Measurements from ENCODE around the gene ARL6IP1. TPM values are rescaled to one million over a fixed set of nuclear protein-coding genes. Genes with fewer than 3 reads are reported as not detected.

The ARL6IP1 gene
- polyA plus RNA-seq, 1 of the 3 experiments (the other 2 are of a cell fraction), result 95.8 TPM

DNA sequence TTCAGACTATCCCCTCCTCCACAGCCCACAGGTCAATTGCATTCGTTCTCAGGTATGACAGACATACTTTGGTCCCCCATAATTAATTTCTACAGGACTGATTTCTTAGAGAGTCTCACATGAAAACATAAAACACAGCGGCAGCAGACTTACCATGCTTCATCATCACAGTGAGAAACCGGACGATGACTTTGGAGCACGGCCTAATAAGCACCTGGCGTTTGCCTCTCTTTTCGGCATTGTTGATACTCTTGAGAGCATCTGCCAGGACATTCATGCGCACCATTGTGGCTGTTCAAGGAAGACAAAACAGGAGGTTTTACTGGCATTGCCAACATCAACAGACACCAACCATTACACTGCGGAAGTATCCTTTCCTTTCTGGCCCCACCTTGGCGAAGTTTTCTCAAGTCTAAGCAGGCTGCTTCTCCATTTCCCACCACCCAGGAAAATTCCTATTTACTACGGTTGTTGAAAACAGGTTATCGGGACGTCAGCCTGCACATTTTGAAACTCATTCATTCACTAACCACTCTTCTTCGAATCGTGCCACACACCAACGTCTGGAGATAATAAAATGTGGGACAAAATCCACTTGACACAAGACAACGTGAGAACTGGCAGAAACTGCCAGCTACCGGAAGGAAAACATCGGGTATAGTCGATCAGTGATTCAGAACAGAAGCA, 12.4 kb downstream of the ARL6IP1 start:
- H3K9me2 ChIP-seq, result no peaks in the 10 kb centered on the region
- peaks cover 61 to 77% of the 10 kb centered on the region in 2 experiments for H3K36me3 ChIP-seq (replicated peaks in 1 of 2; ENCODE audit: control insufficient read depth in 1 of 2, insufficient read depth in 2 of 2, low read length in 1 of 2)
- peak overlapping the region; percentile 18 to 65; a peak in 2 of 4 replicates for H3K27ac ChIP-seq (ENCODE audit: low read depth in 2 of 2, low read length in 1 of 2)
- peaks cover 46% of the 10 kb centered on the region for H3F3A ChIP-seq (replicated peaks; ENCODE audit: insufficient read depth)
- peaks cover 81% of the 10 kb centered on the region for H3K79me2 ChIP-seq (ENCODE audit: insufficient read depth)
- 5% methylated on average over 19 of the region's 20 CpGs for WGBS (ENCODE audit: low lambda C conversion rate)
- no peak overlapping the region for H2AFZ ChIP-seq (ENCODE audit: low read depth)
- POLR2A ChIA-PET, result interaction anchor here (3.2 kb wide), 1 partner anchor 13 kb away, joined by 56 read pairs; the partner anchor contains the start of gene ARL6IP1
- H3K4me3 ChIP-seq (ENCODE audit: low read depth in 2 of 2, low read length in 1 of 2), result peak overlapping the region; percentile 81 to 91
- H3K9ac ChIP-seq, result peak overlapping the region; percentile 96
- H3K9me3 ChIP-seq, result no peaks in the 10 kb centered on the region
- peaks cover 59% of the 10 kb centered on the region for H4K20me1 ChIP-seq (ENCODE audit: insufficient read depth)
- no peak for DNase-seq
- H3K27me3 ChIP-seq (ENCODE audit: insufficient read depth), result no peaks in the 10 kb centered on the region
- peak; percentile 81 for TF ChIP-seq MXI1 (IDR thresholded peaks at IDR 0.05; ENCODE audit: low read depth, low read length)
- TF ChIP-seq, protein P1, sequence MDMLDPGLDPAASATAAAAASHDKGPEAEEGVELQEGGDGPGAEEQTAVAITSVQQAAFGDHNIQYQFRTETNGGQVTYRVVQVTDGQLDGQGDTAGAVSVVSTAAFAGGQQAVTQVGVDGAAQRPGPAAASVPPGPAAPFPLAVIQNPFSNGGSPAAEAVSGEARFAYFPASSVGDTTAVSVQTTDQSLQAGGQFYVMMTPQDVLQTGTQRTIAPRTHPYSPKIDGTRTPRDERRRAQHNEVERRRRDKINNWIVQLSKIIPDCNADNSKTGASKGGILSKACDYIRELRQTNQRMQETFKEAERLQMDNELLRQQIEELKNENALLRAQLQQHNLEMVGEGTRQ (IDR thresholded peaks at IDR 0.05; ENCODE audit: borderline replicate concordance, low read depth, low read length), result no peak
- H3K4me2 ChIP-seq, result peak overlapping the region; percentile 94
- CTCF ChIA-PET, result interaction anchor here (0.6 to 1.4 kb wide), 4 partner anchors 11 to 297 kb away, joined by 3 to 5 read pairs (median 3); partner anchors contain the start of gene ARL6IP1
- peaks cover 17 to 20% of the 10 kb centered on the region in 2 experiments for H3K4me1 ChIP-seq (ENCODE audit: control insufficient read depth in 1 of 2, insufficient read depth in 2 of 2, low read depth in 1 of 2, low read length in 1 of 2)

DNA sequence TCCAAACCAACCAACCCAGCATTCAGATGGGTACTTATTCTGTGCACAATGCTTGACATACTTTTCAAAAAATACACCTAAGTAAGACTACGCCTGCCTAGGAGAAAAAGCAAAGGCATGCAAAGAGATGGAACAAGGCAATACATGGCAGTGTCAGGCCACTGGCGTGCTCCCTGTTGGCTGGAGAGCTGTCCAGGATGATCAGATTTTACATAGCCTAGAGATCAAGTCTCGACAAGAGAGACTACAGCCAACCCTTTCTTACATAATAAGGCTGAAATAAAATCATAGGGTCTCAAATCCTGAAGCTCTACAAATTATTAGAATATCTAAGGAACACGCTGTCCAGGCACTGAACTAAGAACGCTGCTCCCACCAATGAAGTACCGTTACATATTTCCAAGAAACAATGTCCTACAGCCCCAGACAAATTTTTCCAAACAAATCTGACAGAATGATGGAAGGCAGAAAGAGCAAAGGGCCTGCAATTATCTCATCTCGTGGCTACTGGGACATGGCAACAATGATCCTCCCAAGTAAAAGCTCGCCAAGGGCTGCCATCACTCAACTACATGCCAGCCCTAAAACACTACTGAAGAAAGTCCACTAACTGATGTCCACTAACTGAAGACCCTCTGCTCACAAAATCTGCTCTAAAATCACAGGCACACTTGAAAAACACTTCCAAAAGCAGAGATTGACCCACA, 16.3 kb downstream of the ARL6IP1 start:
- ChIA-PET POLR2A (interaction anchor here (1.1 kb wide), 1 partner anchor 16 kb away, joined by 3 read pairs; the partner anchor contains the start of gene ARL6IP1), CTCF (interaction anchor here (1.0 to 1.1 kb wide), 2 partner anchors 16 to 185 kb away, joined by 3 read pairs; partner anchors contain the start of gene ARL6IP1)
- Histone ChIP-seq H3F3A (replicated peaks; ENCODE audit: insufficient read depth) (peaks cover 27% of the 10 kb centered on the region), H3K27me3 (ENCODE audit: insufficient read depth) (no peaks in the 10 kb centered on the region), H3K9me3 (no peaks in the 10 kb centered on the region), H3K9ac (no peak overlapping the region), H3K79me2 (ENCODE audit: insufficient read depth) (peaks cover 79% of the 10 kb centered on the region), H3K4me2 (peak overlapping the region; percentile 94), H2AFZ (ENCODE audit: low read depth) (no peak overlapping the region), H3K27ac (ENCODE audit: low read depth in 2 of 2, low read length in 1 of 2) (peak overlapping the region in 1 of 2 experiments; percentile 18; a peak in 1 of 4 replicates), H4K20me1 (ENCODE audit: insufficient read depth) (peaks cover 81% of the 10 kb centered on the region), H3K4me3 (ENCODE audit: low read depth in 2 of 2, low read length in 1 of 2) (no peak overlapping the region), H3K4me1 (ENCODE audit: control insufficient read depth in 1 of 2, insufficient read depth in 2 of 2, low read depth in 1 of 2, low read length in 1 of 2) (peaks cover 17 to 20% of the 10 kb centered on the region in 2 experiments), H3K9me2 (no peaks in the 10 kb centered on the region), H3K36me3 (replicated peaks in 1 of 2; ENCODE audit: control insufficient read depth in 1 of 2, insufficient read depth in 2 of 2, low read length in 1 of 2) (peaks cover 57 to 69% of the 10 kb centered on the region in 2 experiments)
- WGBS (ENCODE audit: low lambda C conversion rate), result 76% methylated on average over 8 of the region's 8 CpGs
- no peak for DNase-seq
- TF ChIP-seq RAD21 (IDR thresholded peaks at IDR 0.05; ENCODE audit: low read length), result no peak
- TF ChIP-seq, protein P2, sequence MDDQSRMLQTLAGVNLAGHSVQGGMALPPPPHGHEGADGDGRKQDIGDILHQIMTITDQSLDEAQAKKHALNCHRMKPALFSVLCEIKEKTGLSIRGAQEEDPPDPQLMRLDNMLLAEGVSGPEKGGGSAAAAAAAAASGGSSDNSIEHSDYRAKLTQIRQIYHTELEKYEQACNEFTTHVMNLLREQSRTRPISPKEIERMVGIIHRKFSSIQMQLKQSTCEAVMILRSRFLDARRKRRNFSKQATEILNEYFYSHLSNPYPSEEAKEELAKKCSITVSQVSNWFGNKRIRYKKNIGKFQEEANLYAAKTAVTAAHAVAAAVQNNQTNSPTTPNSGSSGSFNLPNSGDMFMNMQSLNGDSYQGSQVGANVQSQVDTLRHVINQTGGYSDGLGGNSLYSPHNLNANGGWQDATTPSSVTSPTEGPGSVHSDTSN (IDR thresholded peaks at IDR 0.05), result no peak
- TF ChIP-seq EZH2phosphoT487 (IDR thresholded peaks at IDR 0.05; ENCODE audit: borderline replicate concordance, low read depth), result no peak
- no peak for TF ChIP-seq TAF1 (IDR thresholded peaks at IDR 0.05; ENCODE audit: borderline replicate concordance, low read depth, low read length)
- no peak for TF ChIP-seq REST (IDR thresholded peaks at IDR 0.05; ENCODE audit: low read depth, low read length)
- no peak for TF ChIP-seq EP300 (IDR thresholded peaks at IDR 0.05; ENCODE audit: borderline replicate concordance in 1 of 2, low read depth in 1 of 2, low read length in 1 of 2)
- no peak for TF ChIP-seq NFIC (IDR thresholded peaks at IDR 0.05; ENCODE audit: borderline replicate concordance)
- TF ChIP-seq ELF1 (IDR thresholded peaks at IDR 0.05), result no peak
- TF ChIP-seq ZBTB33 (IDR thresholded peaks at IDR 0.05; ENCODE audit: borderline replicate concordance, low read depth), result no peak
- TF ChIP-seq MAX (IDR thresholded peaks at IDR 0.05; ENCODE audit: low read depth), result no peak
- TF ChIP-seq FOXJ3 (CRISPR knock-in tag; IDR thresholded peaks at IDR 0.05), result no peak
- TF ChIP-seq FOXM1 (IDR thresholded peaks at IDR 0.05; ENCODE audit: low read depth), result no peak
- no peak for TF ChIP-seq MEF2A (IDR thresholded peaks at IDR 0.05; ENCODE audit: borderline replicate concordance, low read depth)
